Measurements from ENCODE around the gene VPS37C.
A peak's percentile ranks its signal among the peaks of the same experiment; 100 is the strongest.
"Not testable (repeated sequence)": the region's sequence is repeated elsewhere in the genome, so short reads cannot be mapped to it uniquely, and the experiment has no call there.

Gene VPS37C

DNA sequence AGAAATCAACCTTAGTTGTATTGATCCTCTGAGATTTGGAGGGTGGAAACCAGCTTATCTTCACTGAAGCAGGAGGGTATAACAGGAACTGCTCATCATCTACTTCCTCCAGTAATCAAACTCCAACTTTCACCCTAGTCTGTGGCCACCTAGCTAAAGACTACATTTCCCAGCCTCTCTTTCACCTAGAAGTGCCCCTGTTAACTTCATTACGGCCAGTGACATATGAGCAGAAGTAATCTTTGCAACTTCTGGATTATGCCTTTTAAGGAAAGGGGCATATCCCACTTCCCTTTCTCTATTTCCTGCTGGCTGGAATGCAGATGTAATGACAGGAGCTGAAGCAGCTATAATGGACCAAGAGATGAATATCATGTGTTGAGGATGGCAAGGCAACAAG lies 7.6 kb upstream of the VPS37C start:
- CTCF ChIA-PET = interaction anchor here (0.7 to 0.8 kb wide), 2 partner anchors 18 to 306 kb away, joined by 3 read pairs; no protein-coding TSS in a partner anchor
- Mint-ChIP-seq H3K27ac (no peak overlapping the region), H3K9me3 (peaks cover 7% of the 10 kb centered on the region), H3K4me3 (no peak overlapping the region), H3K27me3 (peaks cover 13% of the 10 kb centered on the region), H3K4me1 (peaks cover 44% of the 10 kb centered on the region), H3K36me3 (peaks cover 3% of the 10 kb centered on the region)
- DNase-seq = no peak

- Mint-ChIP-seq H3K4me1 (peaks cover 46% of the 10 kb centered on the region), H3K4me3 (no peak overlapping the region), H3K36me3 (peaks cover 3% of the 10 kb centered on the region), H3K27me3 (peaks cover 7% of the 10 kb centered on the region), H3K27ac (no peak overlapping the region), H3K9me3 (peaks cover 6% of the 10 kb centered on the region)
- CTCF ChIA-PET = interaction anchor here (0.7 to 0.8 kb wide), 2 partner anchors 19 to 305 kb away, joined by 3 read pairs; no protein-coding TSS in a partner anchor
- DNase-seq = no peak
Observed at GRCh38 chr11:61168042-61168688, 6.9 kb upstream of the VPS37C start.

DNA sequence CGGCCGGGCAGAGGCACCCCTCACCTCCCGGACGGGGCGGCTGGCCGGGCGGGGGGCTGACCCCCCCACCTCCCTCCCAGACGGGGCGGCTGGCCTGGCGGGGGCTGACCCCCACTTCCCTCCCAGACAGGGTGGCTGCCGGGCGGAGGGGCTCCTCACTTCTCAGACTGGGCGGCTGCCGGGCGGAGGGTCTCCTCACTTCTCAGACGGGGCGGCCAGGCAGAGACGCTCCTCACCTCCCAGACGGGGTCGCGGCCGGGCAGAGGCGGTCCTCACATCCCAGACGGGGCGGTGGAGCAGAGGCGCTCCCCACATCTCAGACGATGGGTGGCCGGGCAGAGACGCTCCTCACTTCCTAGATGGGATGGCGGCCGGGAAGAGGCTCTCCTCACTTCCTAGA lies 5.1 kb upstream of the VPS37C start:
- H3K27me3 Mint-ChIP-seq, H3K4me3 Mint-ChIP-seq, H3K36me3 Mint-ChIP-seq, H3K27ac Mint-ChIP-seq, H3K9me3 Mint-ChIP-seq, DNase-seq, CTCF ChIA-PET: not testable (repeated sequence)
- H3K4me1 Mint-ChIP-seq = peaks cover 47% of the 10 kb centered on the region

DNA sequence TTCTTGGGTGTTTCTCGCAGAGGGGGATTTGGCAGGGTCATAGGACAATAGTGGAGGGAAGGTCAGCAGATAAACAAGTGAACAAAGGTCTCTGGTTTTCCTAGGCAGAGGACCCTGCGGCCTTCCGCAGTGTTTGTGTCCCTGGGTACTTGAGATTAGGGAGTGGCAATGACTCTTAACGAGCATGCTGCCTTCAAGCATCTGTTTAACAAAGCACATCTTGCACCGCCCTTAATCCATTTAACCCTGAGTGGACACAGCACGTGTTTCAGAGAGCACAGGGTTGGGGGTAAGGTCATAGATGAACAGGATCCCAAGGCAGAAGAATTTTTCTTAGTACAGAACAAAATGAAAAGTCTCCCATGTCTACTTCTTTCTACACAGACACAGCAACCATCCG lies 4.6 kb upstream of the VPS37C start:
- H3K27ac Mint-ChIP-seq, CTCF ChIA-PET, H3K36me3 Mint-ChIP-seq, H3K9me3 Mint-ChIP-seq, H3K4me3 Mint-ChIP-seq, DNase-seq, H3K27me3 Mint-ChIP-seq: not testable (repeated sequence)
- peaks cover 49% of the 10 kb centered on the region for H3K4me1 Mint-ChIP-seq

GRCh38 chr11:61164606-61165424 lies 3.6 kb upstream of the VPS37C start:
- no peaks in the 10 kb centered on the region for H3K36me3 Mint-ChIP-seq
- DNase-seq = no peak
- H3K4me3 Mint-ChIP-seq = no peak overlapping the region
- CTCF ChIA-PET = no interaction called here
- no peak overlapping the region for H3K27ac Mint-ChIP-seq
- H3K9me3 Mint-ChIP-seq = no peaks in the 10 kb centered on the region
- H3K4me1 Mint-ChIP-seq = peaks cover 58% of the 10 kb centered on the region
- H3K27me3 Mint-ChIP-seq = peaks cover 4% of the 10 kb centered on the region

DNA sequence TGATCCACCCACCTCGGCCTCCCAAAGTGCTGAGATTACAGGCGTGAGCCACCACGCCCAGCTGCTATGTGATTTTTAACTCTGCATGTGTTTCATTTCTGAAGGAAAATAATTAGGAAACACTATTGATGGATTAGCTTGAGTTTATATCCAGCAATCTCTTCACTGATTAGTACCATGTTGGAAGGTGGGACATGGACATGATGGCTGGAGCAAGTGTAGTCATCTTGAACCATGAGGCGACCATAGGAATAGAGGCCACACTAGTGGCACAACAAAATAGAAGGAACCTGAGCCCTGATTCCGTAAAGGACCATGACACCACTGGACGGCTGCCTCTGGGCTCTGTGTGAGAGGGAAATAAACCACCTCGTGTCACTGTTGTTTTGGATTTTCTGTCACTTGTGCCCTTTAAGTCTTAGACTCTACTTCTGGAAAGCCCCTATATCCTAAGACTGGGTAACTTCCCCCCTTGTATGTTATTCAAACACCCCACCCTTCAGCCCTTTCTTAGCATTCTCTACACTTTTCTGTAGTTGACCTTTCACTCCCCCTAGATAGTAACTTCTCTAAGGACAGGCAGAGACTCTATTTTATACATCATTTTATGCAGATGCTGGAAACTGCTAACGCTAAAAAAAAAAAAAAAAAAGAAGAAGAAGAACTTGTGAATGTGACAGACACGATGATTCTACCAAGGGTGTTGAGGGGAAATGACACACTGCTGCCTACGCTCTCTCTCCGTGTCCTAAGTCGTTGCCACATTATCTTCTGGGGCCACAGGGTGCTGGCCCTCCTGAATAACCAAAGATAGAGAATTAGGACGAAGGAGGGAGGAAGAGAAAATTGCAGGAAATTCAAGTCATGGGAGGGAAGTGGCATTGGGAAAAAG lies 2.7 kb upstream of the VPS37C start:
- Mint-ChIP-seq H3K27ac (no peak overlapping the region), H3K4me3 (no peak overlapping the region), H3K36me3 (no peaks in the 10 kb centered on the region), H3K27me3 (peaks cover 4% of the 10 kb centered on the region), H3K4me1 (peaks cover 64% of the 10 kb centered on the region), H3K9me3 (no peaks in the 10 kb centered on the region)
- DNase-seq = no peak
- CTCF ChIA-PET = interaction anchor here (0.7 kb wide), 1 partner anchor 121 kb away, joined by 3 read pairs; no protein-coding TSS in a partner anchor

DNA sequence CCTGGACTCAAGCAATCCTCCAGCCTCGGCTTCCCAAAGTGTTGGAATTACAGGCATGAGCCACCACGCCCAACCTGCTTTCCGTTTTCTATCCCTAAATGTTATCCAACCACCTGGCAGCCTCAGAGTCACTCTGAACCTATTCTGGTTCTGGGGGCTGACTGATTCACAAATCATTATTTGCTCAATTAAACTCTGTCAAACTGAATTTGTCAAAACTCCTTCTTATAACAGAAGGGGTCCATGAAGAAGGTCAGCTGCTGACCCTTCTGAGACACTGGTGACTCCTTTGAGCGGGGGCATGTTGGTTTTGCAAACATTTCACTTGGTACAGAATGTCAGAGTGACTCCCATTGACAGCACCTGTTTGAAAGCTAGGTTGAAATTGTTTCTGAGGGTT lies 1.8 kb upstream of the VPS37C start:
- Mint-ChIP-seq H3K36me3 (no peaks in the 10 kb centered on the region), H3K4me1 (peaks cover 62% of the 10 kb centered on the region), H3K4me3 (no peak overlapping the region), H3K9me3 (no peaks in the 10 kb centered on the region), H3K27me3 (peaks cover 4% of the 10 kb centered on the region), H3K27ac (no peak overlapping the region)
- no peak for DNase-seq
- CTCF ChIA-PET = interaction anchor here (0.7 kb wide), 1 partner anchor 122 kb away, joined by 3 read pairs; no protein-coding TSS in a partner anchor

GRCh38 chr11:61162092-61162941 lies 1.1 kb upstream of the VPS37C start:
- Mint-ChIP-seq H3K27ac (peak overlapping the region; percentile 91), H3K4me3 (peak overlapping the region; percentile 82), H3K4me1 (peaks cover 61% of the 10 kb centered on the region), H3K9me3 (no peaks in the 10 kb centered on the region), H3K27me3 (peaks cover 4% of the 10 kb centered on the region), H3K36me3 (peaks cover 4% of the 10 kb centered on the region)
- CTCF ChIA-PET = no interaction called here
- peak; percentile 41 for DNase-seq

DNA sequence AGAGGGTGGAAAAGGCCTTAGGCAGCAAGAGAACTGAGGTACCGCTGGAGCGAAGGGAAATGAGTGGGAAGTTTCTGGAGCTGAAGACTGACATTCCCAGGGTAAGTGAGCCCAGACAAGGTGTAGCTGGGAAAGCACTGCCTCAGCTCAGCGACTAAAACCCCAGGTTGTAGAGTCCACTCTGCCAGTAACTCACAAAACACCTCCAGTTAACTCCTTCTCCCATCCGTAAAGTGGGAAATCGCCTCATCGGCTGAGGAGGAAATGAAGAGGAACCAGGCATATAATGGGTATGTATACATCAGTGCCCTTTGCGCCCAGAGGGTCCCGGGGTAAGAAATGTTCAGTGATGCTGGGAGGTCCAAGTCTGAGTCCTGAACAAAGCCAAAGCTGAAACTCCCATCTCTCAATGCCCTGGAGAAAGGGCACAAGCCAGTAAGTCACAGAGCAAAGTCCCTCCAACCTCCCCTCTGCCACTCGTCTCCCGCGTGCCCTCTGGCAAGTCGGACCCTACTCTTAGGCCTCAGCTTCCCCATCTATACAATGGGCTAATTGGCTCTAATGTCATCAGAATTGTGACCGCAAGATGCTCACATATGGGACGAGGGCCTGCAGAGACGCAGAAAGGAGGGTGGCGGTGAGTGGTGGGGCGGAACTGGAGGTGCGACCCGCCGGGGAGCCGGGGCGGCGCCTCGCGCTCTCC lies 588 bp downstream of the VPS37C start:
- peaks cover 10% of the 10 kb centered on the region for H3K36me3 Mint-ChIP-seq
- peaks cover 5% of the 10 kb centered on the region for H3K9me3 Mint-ChIP-seq
- H3K4me3 Mint-ChIP-seq = peak overlapping the region; percentile 80
- peaks cover 59% of the 10 kb centered on the region for H3K4me1 Mint-ChIP-seq
- no peak for DNase-seq
- peak overlapping the region; percentile 89 for H3K27ac Mint-ChIP-seq
- H3K27me3 Mint-ChIP-seq = peaks cover 4% of the 10 kb centered on the region
- CTCF ChIA-PET = interaction anchor here (1.1 kb wide), 1 partner anchor 330 kb away, joined by 3 read pairs; no protein-coding TSS in a partner anchor

- Mint-ChIP-seq H3K27me3 (peaks cover 4% of the 10 kb centered on the region), H3K4me1 (peaks cover 50% of the 10 kb centered on the region), H3K27ac (peak overlapping the region; percentile 29), H3K9me3 (peaks cover 23% of the 10 kb centered on the region), H3K4me3 (peak overlapping the region; percentile 24), H3K36me3 (peaks cover 27% of the 10 kb centered on the region)
- CTCF ChIA-PET = interaction anchor here (0.9 to 1.2 kb wide), 3 partner anchors 17 to 270 kb away, joined by 3 to 4 read pairs (median 3); no protein-coding TSS in a partner anchor
- DNase-seq = no peak
Observed at GRCh38 chr11:61158691-61159381, 2.4 kb downstream of the VPS37C start.

DNA sequence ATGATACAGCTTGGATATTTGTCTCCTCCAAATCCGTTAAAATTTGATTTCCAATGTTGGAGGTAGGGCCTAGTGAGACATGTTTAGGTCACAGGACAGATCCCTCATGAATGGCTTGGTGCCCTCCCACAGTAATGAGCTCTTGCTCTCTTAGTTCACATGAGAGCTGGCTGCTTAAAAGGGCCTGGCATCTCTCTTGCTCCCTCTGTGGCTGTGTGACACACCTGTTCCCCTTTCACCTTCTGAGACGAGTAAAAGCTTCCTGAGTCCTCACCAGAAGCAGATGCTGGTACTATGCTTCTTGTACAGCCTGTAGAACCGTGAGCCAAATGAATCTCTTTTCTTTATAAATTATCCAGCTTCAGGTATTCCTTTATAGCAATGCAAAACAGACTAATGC lies 3.5 kb downstream of the VPS37C start:
- Mint-ChIP-seq H3K27ac (peak overlapping the region; percentile 8), H3K4me3 (no peak overlapping the region), H3K9me3 (peaks cover 23% of the 10 kb centered on the region), H3K27me3 (peaks cover 4% of the 10 kb centered on the region), H3K4me1 (peaks cover 43% of the 10 kb centered on the region), H3K36me3 (peaks cover 27% of the 10 kb centered on the region)
- CTCF ChIA-PET = interaction anchor here (0.9 kb wide), 1 partner anchor 269 kb away, joined by 4 read pairs; no protein-coding TSS in a partner anchor
- no peak for DNase-seq

DNA sequence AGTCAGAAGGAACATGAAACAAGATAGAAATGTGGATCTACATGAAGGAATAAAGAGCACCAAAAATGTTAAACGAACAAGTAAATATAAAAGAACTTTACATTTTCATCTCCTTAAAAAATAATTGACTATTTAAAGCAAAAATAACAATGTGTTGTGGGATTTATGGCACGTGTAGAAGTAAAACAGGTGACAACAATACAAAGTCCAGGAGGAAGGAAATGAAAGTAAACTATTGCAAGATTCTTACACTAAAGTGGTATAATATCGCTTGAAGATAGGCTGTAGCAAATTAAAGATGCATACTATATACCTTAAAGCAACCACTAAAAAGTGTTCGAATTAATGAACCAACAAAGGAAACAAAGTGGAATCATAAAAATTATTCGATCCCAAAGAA lies 5.5 kb downstream of the VPS37C start:
- peaks cover 27% of the 10 kb centered on the region for H3K36me3 Mint-ChIP-seq
- no peak for DNase-seq
- no peak overlapping the region for H3K27ac Mint-ChIP-seq
- CTCF ChIA-PET = no interaction called here
- H3K4me3 Mint-ChIP-seq = no peak overlapping the region
- no peaks in the 10 kb centered on the region for H3K27me3 Mint-ChIP-seq
- peaks cover 29% of the 10 kb centered on the region for H3K4me1 Mint-ChIP-seq
- peaks cover 23% of the 10 kb centered on the region for H3K9me3 Mint-ChIP-seq
